ENCODE measurements around the gene BCO1. TPM values are rescaled to one million over a fixed set of nuclear protein-coding genes. Genes with fewer than 3 reads are reported as not detected.

The BCO1 gene
- total RNA-seq, 3 donors from 2014 or later (not counting 1 experiment from before 2014, with no cell fraction given) = not detected

GRCh38 chr16:81283044-81283443 lies 44.6 kb downstream of the BCO1 start:
- H3K4me3 Mint-ChIP-seq = no peak overlapping the region

GRCh38 chr16:81284995-81285600 lies 46.6 kb downstream of the BCO1 start:
- H3K4me1 Mint-ChIP-seq = no peaks in the 10 kb centered on the region

More at GRCh38 chr16:81283044-81283443, 44.6 kb downstream of the BCO1 start:
- H3K4me1 ChIP-seq (ENCODE audit: control insufficient read depth, insufficient read depth, low read length) = no peaks in the 10 kb centered on the region
- H3K27me3 ChIP-seq (ENCODE audit: control insufficient read depth, insufficient read depth, low read length) = no peaks in the 10 kb centered on the region
- no peaks in the 10 kb centered on the region for H3K9me3 Mint-ChIP-seq
- H3K27ac Mint-ChIP-seq = no peak overlapping the region
- no peak overlapping the region for H3K4me3 ChIP-seq (ENCODE audit: low read length)
- DNase-seq = no peak
- TF ChIP-seq CTCF (IDR thresholded peaks at IDR 0.05) = no peak
- no peak for ATAC-seq
- WGBS (ENCODE audit: insufficient coverage) = 90% methylated on average over 3 of the region's 3 CpGs
- no peaks in the 10 kb centered on the region for H3K36me3 ChIP-seq (ENCODE audit: control insufficient read depth, insufficient read depth, low read length)
- H3K27me3 Mint-ChIP-seq (ENCODE audit: low read depth in 2 of 2) = no peaks in the 10 kb centered on the region
- H3K9me3 ChIP-seq (ENCODE audit: control insufficient read depth, insufficient read depth, low read length) = no peaks in the 10 kb centered on the region
- no peaks in the 10 kb centered on the region for H3K4me1 Mint-ChIP-seq
- intact Hi-C loops (cut with micrococcal nuclease) = no loop called here
- no peaks in the 10 kb centered on the region for H3K36me3 Mint-ChIP-seq
- no peak overlapping the region for H3K27ac ChIP-seq (ENCODE audit: low read length)

GRCh38 chr16:81286190-81286589 lies 47.7 kb downstream of the BCO1 start:
- intact Hi-C loops (cut with micrococcal nuclease) = no loop called here
- H3K36me3 Mint-ChIP-seq = no peaks in the 10 kb centered on the region
- no peaks in the 10 kb centered on the region for H3K4me1 Mint-ChIP-seq
- H3K9me3 ChIP-seq (ENCODE audit: control insufficient read depth, insufficient read depth, low read length) = no peaks in the 10 kb centered on the region
- no peaks in the 10 kb centered on the region for H3K9me3 Mint-ChIP-seq
- no peak overlapping the region for H3K4me3 Mint-ChIP-seq
- H3K36me3 ChIP-seq (ENCODE audit: control insufficient read depth, insufficient read depth, low read length) = no peaks in the 10 kb centered on the region
- no peaks in the 10 kb centered on the region for H3K27me3 ChIP-seq (ENCODE audit: control insufficient read depth, insufficient read depth, low read length)
- TF ChIP-seq CTCF (IDR thresholded peaks at IDR 0.05) = no peak
- no peak overlapping the region for H3K4me3 ChIP-seq (ENCODE audit: low read length)
- H3K27ac ChIP-seq (ENCODE audit: low read length) = no peak overlapping the region
- no CpG with 5 or more reads among the region's 1 CpG for WGBS (ENCODE audit: insufficient coverage)
- H3K27ac Mint-ChIP-seq = no peak overlapping the region
- no peaks in the 10 kb centered on the region for H3K27me3 Mint-ChIP-seq (ENCODE audit: low read depth in 2 of 2)
- no peaks in the 10 kb centered on the region for H3K4me1 ChIP-seq (ENCODE audit: control insufficient read depth, insufficient read depth, low read length)
- ATAC-seq (no peak), DNase-seq (no peak)

More at GRCh38 chr16:81284995-81285600, 46.6 kb downstream of the BCO1 start:
- Mint-ChIP-seq H3K27me3 (ENCODE audit: low read depth in 2 of 2) (no peaks in the 10 kb centered on the region), H3K9me3 (no peaks in the 10 kb centered on the region), H3K36me3 (no peaks in the 10 kb centered on the region), H3K4me3 (no peak overlapping the region), H3K27ac (no peak overlapping the region)
- no peaks in the 10 kb centered on the region for H3K4me1 ChIP-seq (ENCODE audit: control insufficient read depth, insufficient read depth, low read length)
- no peak for ATAC-seq
- no peaks in the 10 kb centered on the region for H3K9me3 ChIP-seq (ENCODE audit: control insufficient read depth, insufficient read depth, low read length)
- H3K27ac ChIP-seq (ENCODE audit: low read length) = no peak overlapping the region
- intact Hi-C loops (cut with micrococcal nuclease) = no loop called here
- no peak overlapping the region for H3K4me3 ChIP-seq (ENCODE audit: low read length)
- TF ChIP-seq CTCF (IDR thresholded peaks at IDR 0.05) = no peak
- H3K36me3 ChIP-seq (ENCODE audit: control insufficient read depth, insufficient read depth, low read length) = no peaks in the 10 kb centered on the region
- DNase-seq = no peak
- H3K27me3 ChIP-seq (ENCODE audit: control insufficient read depth, insufficient read depth, low read length) = no peaks in the 10 kb centered on the region
- 81% methylated on average over 8 of the region's 8 CpGs for WGBS (ENCODE audit: insufficient coverage)

GRCh38 chr16:81291117-81291516 lies 52.6 kb downstream of the BCO1 start:
- no peak for TF ChIP-seq CTCF (IDR thresholded peaks at IDR 0.05)
- Histone ChIP-seq H3K4me3 (ENCODE audit: low read length) (no peak overlapping the region), H3K27ac (ENCODE audit: low read length) (no peak overlapping the region), H3K4me1 (ENCODE audit: control insufficient read depth, insufficient read depth, low read length) (no peaks in the 10 kb centered on the region), H3K27me3 (ENCODE audit: control insufficient read depth, insufficient read depth, low read length) (no peaks in the 10 kb centered on the region), H3K9me3 (ENCODE audit: control insufficient read depth, insufficient read depth, low read length) (no peaks in the 10 kb centered on the region), H3K36me3 (ENCODE audit: control insufficient read depth, insufficient read depth, low read length) (no peaks in the 10 kb centered on the region)
- Mint-ChIP-seq H3K27ac (no peak overlapping the region), H3K27me3 (ENCODE audit: low read depth in 2 of 2) (peaks cover 0 to 13% of the 10 kb centered on the region in 2 donors), H3K4me3 (no peak overlapping the region), H3K9me3 (no peaks in the 10 kb centered on the region), H3K36me3 (no peaks in the 10 kb centered on the region), H3K4me1 (no peaks in the 10 kb centered on the region)
- intact Hi-C loops (cut with micrococcal nuclease) = no loop called here
- no peak for DNase-seq
- WGBS (ENCODE audit: insufficient coverage) = 89% methylated on average over 9 of the region's 9 CpGs
- no peak for ATAC-seq
